GM18520 (cell line): ENCODE data around the gene TRNP1.
"Not testable (repeated sequence)": the region's sequence is repeated elsewhere in the genome, so short reads cannot be mapped to it uniquely, and the experiment has no call there.

Experiments used
- ATAC-seq: cut with Tn5 transposase; IDR thresholded peaks from one replicate; pipeline ENCODE4 v1.9.1; 2021; ENCODE audit not compliant: unreplicated experiment

TRNP1 gene

GRCh38 chr1:26972390-26972789 lies 21.1 kb upstream of the TRNP1 start:
- no peak for ATAC-seq

DNA sequence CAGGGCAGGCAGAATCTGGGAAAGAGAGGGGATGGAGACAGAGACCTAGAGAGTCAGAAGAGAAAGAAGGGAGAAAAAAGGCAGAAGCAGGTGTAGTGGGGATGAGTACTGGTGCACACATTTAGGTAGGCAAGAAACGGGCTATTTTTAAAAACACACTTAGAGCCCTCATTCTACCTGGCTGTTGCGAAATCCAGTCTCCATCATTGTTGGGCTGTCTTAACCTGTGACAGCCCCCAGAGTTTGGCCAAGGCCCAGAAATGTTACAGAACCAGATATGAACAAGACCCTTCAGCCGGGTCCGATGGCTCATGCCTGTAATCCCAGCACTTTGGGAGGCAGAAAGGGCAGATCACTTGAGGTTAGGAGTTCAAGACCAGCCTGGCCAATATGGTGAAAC lies 20.7 kb upstream of the TRNP1 start:
- no peak for ATAC-seq

DNA sequence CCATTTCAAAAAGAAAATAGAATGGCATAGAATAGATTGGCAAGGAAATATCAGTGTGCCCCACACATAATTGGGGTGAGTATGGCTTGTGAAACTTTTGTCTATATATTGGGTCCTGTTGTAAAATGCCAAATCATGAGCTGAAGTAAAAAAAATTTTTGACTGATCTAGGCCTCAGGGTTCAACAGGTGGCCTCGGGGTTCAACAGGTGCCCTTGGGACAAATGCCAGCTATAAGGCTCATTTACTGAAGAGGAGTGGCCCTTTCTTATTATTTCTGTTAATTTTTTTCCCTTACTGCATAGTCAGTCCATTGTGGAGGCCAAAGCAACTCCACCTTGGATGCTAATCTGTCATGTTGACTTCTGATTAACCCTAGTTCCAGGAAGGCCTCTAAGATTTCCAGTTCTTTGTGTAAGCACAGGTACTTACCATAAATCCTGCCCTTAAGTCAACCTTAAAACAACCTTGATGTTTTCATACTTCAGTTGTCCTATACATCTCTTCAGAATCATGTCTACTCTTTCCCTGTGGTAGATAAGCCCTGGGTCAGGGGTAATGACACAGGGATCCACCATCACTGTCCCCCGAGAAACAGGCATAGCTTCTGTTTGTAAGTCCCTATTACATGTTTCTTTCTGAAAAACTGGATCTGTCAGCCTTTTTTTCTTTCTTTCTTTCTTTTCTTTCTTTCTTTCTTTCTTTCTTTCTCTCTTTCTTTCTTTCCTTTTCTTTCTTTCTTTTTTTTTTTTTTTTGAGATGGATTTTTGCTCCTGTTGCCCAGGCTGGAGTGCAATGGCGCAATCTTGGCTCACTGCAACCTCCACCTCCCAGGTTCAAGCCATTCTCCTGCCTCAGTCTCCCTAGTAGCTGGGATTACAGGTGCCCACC lies 16.6 kb upstream of the TRNP1 start:
- no peak for ATAC-seq

DNA sequence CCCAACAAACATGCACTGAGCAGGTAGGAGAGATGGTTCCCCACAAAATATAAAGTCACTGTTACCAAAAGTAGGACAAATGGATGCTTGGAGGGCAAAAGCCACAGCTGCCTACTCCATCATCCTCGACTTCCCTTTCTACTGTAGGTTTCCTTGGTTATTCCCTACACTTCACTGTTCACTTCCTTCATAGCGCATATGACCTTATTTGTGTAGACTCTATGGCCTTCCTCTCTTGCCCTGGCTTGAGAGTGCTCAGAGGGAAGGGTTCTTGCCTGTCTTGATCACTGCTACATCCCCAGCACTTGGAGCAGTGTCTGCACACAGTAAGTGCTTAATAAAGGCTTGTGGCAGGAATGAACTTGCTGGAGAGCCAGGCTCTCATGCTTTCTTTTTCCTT lies 14.6 kb upstream of the TRNP1 start:
- no peak for ATAC-seq

DNA sequence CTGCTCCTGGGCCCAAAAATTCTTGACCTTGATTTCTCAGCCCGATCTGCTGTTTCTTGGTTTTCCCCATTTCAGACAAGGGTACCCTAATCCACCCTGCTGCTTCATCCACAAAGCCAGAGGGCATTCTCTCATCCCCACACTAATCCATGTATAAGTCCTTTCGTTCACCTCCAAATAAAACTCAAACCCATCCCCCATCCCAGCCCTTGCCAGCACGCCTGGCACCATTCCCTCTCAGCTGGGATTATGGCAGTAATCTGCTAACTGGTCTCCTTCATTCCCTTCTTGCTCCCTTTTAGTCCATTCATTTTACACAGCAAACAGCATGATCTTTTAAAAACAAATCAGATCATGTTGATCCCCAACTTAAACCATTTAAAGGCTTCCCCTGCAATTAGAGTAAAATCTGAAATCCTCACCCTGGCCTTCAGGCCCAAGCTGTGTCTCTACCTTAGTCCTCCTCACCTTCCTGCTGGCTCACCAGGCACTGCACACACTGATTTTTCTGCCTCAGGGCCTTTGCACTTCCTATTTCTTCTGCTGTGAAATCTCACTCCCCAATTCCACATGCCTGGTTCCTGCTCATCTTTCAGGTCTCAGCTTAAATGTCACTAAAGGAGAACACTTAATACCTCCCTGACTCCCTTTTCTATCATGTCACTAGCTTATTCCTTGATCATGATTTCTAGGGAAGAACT lies 12.2 kb upstream of the TRNP1 start:
- ATAC-seq = no peak

DNA sequence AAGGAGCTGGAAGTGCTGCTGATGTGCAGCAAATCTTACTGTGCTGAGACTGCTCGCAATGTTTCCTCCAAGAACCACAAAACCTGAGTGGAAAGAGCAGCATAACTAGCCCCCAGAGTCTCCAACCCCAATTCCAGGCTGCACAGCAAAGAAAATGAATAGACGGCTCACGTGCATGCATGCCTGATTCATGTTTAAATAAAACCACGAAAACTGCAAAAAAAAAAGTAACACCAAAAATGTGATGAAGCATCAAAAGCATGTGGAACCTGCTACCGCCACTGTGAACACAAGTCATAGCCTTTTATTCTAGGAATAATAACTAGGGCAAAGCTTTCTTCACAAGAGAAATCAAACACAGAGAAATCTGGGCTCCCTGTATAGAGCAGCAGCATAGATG lies 9.6 kb upstream of the TRNP1 start:
- ATAC-seq = no peak

GRCh38 chr1:26984291-26984690 lies 9.2 kb upstream of the TRNP1 start:
- no peak for ATAC-seq

GRCh38 chr1:26986658-26987057 lies 6.8 kb upstream of the TRNP1 start:
- ATAC-seq = no peak

DNA sequence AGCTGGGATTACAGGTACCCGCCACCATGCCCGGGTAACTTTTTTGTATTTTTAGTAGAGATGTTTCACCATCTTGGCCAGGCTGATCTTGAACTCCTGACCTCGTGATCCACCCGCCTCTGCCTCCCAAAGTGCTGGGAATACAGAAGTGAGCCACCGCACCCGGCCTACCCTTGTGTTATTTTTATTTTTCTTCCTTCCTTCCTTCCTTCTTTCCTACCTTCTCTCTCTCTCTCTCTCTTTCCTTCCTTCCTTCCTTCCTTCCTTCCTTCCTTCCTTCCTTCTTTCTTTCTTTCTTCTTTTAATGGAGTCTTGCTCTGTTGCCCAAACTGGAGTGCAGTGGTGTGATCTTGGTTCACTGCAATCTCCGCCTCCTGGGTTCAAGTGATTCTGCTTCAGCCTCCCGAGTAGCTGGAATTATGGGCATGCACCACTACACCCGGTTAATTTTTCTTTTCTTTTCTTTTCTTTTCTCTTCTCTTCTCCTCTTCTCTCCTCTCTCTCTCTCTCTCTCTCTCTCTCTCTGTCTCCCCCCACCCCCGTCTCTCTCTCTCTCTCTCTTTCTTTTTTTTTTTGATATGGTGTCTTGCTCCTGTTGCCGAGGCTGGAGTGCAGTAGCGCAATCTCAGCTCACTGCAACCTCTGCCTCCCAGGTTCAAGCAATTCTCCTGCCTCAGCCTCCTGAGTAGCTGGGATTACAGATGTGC lies 3.9 kb upstream of the TRNP1 start:
- ATAC-seq = not testable (repeated sequence)

DNA sequence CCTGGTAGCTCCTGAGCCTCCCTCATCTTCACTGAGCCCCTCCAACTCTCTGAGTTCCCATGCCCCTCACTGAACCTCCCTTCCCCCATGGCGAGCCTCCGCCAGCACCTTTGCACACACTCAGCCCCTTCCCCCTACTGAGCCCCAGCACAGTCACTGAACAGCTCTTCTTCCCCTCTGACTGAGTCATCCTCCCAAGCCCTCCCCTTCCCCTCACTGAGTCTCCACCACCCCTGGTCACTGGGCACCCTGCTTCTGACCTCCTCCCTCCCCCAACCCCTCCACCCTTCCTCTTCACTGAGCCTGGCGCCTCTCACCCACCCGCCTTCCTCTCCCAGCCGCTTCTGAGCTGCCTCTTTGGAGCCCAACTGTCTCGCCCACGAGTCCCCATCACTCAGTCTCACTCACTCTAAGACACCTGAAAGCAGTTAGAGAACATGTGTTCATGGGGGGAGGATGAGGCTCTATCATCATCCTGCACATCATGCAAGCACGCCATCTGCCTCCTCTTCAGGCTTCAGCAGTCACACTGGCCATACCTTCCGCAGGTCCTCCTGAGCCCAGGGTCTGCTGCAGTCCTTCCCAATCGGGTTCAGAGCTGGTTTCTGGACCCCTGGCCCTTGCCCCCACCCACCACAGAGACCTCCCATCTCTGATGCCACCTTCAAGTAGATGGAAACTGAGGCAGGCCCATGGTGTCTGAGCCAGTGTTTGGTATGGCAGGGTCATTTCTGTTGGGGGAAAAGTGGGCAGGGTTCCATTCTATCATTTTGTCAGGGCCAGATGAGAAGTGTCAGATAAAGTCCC lies 2.0 kb upstream of the TRNP1 start:
- no peak for ATAC-seq

- no peak for ATAC-seq
Measured at GRCh38 chr1:26994020-26994786, 711 bp downstream of the TRNP1 start.

- no peak for ATAC-seq
Measured at GRCh38 chr1:26994787-26995517, 1.5 kb downstream of the TRNP1 start.

- no peak for ATAC-seq
Measured at GRCh38 chr1:26996024-26996423, 2.5 kb downstream of the TRNP1 start.

- ATAC-seq = no peak
Measured at GRCh38 chr1:26996665-26997064, 3.2 kb downstream of the TRNP1 start.

- no peak for ATAC-seq
Measured at GRCh38 chr1:26998429-26999300, 5.2 kb downstream of the TRNP1 start.

- no peak for ATAC-seq
Measured at GRCh38 chr1:26999440-26999987, 6.0 kb downstream of the TRNP1 start.

DNA sequence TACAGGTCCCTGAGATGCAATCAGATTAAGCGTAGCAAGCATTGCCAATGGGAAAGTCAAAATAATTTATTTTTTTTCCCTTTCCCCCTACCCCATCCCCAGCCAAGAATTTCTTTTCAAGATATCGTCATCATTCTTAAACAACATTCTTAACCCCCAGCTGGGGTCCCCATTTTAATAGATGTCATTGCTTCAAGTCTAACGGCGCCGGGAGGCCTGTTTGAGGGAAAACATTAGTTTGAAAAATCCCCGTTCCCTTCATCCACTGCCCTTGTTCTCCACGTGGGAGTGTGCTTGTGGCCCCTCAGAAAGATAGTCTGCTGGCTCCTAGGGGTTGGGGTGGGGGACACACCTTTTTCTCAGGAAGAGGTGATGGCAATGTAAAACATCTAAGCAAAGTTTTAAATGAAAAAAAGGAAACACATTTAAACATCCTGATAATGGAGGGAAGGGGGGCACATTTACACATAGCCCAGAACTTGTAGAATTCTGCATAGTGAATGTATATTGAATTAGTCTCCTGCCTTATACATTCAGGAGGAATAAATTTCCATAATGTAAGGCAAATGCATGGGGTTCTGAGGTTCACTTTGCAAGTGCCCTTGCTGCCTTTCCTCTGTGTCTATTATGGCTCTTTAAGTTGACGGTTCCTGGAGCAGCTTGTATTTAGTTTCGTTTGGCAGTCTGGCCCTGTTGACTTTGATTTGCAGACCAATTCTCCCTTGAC lies 6.8 kb downstream of the TRNP1 start:
- no peak for ATAC-seq
